GM12875 (cell line): ENCODE data around the gene TMCC3.

Experiments
- H3K4me3 ChIP-seq: one replicate; pipeline ENCODE4 v1.5.1; 2011; ENCODE audit warnings: low read depth, low read length, control low read depth
- CTCF ChIP-seq: IDR thresholded peaks from 2 replicates; pipeline ENCODE4 v1.5.1; 2011; ENCODE audit warnings: low read depth, mild to moderate bottlenecking, control low read depth, inconsistent platforms, low read length, moderate library complexity, borderline replicate concordance; ENCODE audit not compliant: insufficient read depth

TMCC3 gene

GRCh38 chr12:94625531-94625930 lies 24.8 kb downstream of the TMCC3 start:
- no peak for TF ChIP-seq CTCF
- no peak overlapping the region for H3K4me3 ChIP-seq

DNA sequence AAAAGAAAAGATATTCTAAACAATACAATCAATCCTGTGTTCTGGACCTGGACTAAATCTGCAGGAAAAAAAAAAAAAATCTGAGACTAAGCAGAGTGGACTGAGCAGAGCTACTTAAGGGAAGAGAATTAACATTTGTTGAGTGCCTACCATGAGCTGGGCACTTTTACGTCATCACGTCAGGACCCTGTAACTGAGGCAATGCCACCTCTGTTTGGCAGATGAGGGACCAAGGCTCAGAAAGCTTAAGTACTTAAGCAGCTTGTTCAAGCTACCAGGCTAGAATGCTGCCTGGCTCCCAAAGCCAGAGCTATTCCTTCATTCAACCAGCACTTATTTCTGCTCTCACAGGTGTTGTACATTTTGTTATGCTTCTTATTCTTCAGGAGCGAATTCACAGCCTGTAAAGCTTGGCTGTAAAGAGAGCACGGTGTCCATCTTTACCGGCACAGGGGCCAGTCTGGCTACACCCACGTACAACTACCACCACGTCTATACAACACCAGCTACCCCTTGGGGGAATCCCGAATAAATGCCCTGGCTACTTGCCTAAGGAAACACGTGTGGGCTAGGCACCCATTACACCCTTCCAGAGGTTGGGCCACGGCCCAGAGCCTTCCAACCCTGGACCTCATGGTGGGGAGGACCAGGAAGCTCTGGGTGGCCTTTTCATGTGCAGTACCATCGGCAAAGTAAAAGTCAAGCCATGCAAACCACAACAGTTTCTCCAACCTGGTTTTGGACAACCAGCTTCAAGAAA lies 27.0 kb downstream of the TMCC3 start:
- TF ChIP-seq CTCF = no peak
- no peak overlapping the region for H3K4me3 ChIP-seq

- TF ChIP-seq CTCF = no peak
- H3K4me3 ChIP-seq = no peak overlapping the region
Observed at GRCh38 chr12:94622475-94622874, 27.9 kb downstream of the TMCC3 start.

- TF ChIP-seq CTCF = no peak
- no peak overlapping the region for H3K4me3 ChIP-seq
Observed at GRCh38 chr12:94621662-94622359, 28.5 kb downstream of the TMCC3 start.

DNA sequence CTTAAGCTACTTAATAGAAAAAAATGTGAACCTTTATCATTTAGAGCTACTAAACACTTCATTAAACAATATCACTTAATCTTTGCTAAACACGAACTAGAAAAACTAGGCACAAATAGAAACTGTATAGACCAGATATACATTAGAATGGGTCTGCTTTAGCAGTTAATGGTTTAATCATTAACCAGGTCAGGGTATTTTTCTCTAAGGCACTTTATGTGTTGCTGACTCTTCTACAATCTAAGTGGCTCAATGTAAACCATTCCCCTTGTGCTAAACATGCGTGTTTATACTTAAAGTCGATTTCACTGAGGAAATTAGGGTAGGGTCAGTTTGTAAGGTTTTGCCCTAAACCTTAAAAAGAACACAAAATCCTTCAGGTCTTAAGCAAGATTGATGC lies 29.7 kb downstream of the TMCC3 start:
- H3K4me3 ChIP-seq = no peak overlapping the region
- no peak for TF ChIP-seq CTCF

DNA sequence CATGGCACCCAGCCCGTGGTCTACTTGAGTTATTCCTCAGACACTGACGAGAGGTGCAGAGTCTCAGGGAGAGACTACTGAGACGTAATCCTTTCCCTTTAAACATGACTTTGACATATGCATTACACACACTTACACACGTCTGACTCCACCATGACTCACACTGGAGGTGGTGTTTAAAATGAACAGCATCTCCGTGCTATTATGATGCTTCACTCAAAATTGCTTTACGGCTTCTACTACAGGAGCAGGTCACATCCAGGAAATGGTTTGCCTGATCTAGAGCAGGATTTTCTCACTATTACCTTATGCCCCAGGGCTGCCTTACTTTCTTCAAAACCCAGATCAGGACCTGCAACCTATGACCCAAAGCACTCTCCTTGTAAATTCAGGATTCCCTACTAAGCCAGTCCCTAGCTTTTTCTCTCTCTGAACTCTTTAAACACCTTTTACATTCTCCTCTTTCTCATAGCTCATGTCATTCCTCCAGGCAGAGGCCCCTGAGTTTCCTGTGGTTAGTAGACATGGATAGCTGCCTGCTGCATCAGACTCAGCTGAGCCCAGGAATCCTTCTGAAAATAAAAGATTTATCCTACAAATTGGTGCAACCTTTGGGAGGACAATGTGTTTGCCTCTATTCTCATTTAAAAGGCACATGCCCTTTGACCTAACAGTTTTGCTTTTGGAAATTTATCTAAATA lies 31.2 kb downstream of the TMCC3 start:
- no peak overlapping the region for H3K4me3 ChIP-seq
- no peak for TF ChIP-seq CTCF
